ENCODE data around the gene GLB1L2. TPM values are rescaled to one million over a fixed set of nuclear protein-coding genes. Genes with fewer than 3 reads are reported as not detected.

The GLB1L2 gene
- polyA plus RNA-seq, 1 of the 3 experiments (the other 2 are of a cell fraction): 3.4 TPM

DNA sequence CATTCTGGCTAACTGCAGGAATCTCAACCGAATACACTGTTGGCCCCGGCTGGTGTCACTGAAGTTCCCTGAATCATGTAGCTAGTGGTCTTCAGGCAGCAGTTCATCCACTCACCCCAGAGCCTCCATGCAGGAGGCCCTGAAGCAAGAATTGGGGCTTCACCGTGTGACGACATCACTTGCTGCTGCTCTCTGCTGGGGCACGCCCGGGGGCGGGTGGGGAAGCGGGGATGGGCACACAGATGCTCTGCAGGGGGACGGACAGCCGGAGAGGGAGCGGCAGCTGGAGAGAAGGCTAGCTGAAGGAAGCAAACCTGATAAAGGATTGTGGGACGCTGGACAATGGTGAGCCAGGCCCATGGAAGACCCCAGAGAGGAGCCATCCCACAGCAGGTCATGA lies 63.2 kb downstream of the GLB1L2 start:
- Histone ChIP-seq H3K9me3 (no peaks in the 10 kb centered on the region), H3K4me2 (no peak overlapping the region), H3F3A (replicated peaks; ENCODE audit: insufficient read depth) (no peaks in the 10 kb centered on the region), H3K27ac (ENCODE audit: low read depth in 2 of 2, low read length in 1 of 2) (no peak overlapping the region), H3K4me1 (ENCODE audit: control insufficient read depth in 1 of 2, insufficient read depth in 2 of 2, low read depth in 1 of 2, low read length in 1 of 2) (peaks cover 0 to 19% of the 10 kb centered on the region in 2 experiments; a peak in 1 of 4 replicates), H3K4me3 (ENCODE audit: low read depth in 2 of 2, low read length in 1 of 2) (no peak overlapping the region), H2AFZ (ENCODE audit: low read depth) (no peak overlapping the region), H3K9ac (no peak overlapping the region), H3K79me2 (ENCODE audit: insufficient read depth) (no peaks in the 10 kb centered on the region), H3K36me3 (replicated peaks in 1 of 2; ENCODE audit: control insufficient read depth in 1 of 2, insufficient read depth in 2 of 2, low read length in 1 of 2) (no peaks in the 10 kb centered on the region), H4K20me1 (ENCODE audit: insufficient read depth) (no peaks in the 10 kb centered on the region), H3K27me3 (ENCODE audit: insufficient read depth) (no peaks in the 10 kb centered on the region), H3K9me2 (no peaks in the 10 kb centered on the region)
- WGBS (ENCODE audit: low lambda C conversion rate): 68% methylated on average over 11 of the region's 12 CpGs
- POLR2A ChIA-PET: no interaction called here
- DNase-seq: no peak
- CTCF ChIA-PET: interaction anchor here (1.2 to 1.5 kb wide), 2 partner anchors 15 to 94 kb away, joined by 3 to 6 read pairs; no protein-coding TSS in a partner anchor
- TF ChIP-seq, protein P1, sequence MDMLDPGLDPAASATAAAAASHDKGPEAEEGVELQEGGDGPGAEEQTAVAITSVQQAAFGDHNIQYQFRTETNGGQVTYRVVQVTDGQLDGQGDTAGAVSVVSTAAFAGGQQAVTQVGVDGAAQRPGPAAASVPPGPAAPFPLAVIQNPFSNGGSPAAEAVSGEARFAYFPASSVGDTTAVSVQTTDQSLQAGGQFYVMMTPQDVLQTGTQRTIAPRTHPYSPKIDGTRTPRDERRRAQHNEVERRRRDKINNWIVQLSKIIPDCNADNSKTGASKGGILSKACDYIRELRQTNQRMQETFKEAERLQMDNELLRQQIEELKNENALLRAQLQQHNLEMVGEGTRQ (IDR thresholded peaks at IDR 0.05; ENCODE audit: borderline replicate concordance, low read depth, low read length): no peak
- TF ChIP-seq CTCF (IDR thresholded peaks at IDR 0.05): no peak
- TF ChIP-seq, protein P2, sequence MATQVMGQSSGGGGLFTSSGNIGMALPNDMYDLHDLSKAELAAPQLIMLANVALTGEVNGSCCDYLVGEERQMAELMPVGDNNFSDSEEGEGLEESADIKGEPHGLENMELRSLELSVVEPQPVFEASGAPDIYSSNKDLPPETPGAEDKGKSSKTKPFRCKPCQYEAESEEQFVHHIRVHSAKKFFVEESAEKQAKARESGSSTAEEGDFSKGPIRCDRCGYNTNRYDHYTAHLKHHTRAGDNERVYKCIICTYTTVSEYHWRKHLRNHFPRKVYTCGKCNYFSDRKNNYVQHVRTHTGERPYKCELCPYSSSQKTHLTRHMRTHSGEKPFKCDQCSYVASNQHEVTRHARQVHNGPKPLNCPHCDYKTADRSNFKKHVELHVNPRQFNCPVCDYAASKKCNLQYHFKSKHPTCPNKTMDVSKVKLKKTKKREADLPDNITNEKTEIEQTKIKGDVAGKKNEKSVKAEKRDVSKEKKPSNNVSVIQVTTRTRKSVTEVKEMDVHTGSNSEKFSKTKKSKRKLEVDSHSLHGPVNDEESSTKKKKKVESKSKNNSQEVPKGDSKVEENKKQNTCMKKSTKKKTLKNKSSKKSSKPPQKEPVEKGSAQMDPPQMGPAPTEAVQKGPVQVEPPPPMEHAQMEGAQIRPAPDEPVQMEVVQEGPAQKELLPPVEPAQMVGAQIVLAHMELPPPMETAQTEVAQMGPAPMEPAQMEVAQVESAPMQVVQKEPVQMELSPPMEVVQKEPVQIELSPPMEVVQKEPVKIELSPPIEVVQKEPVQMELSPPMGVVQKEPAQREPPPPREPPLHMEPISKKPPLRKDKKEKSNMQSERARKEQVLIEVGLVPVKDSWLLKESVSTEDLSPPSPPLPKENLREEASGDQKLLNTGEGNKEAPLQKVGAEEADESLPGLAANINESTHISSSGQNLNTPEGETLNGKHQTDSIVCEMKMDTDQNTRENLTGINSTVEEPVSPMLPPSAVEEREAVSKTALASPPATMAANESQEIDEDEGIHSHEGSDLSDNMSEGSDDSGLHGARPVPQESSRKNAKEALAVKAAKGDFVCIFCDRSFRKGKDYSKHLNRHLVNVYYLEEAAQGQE (IDR thresholded peaks at IDR 0.05; ENCODE audit: low read depth, low read length): no peak
- no peak for TF ChIP-seq RXRA (IDR thresholded peaks at IDR 0.05; ENCODE audit: borderline replicate concordance, low read depth)
- no peak for TF ChIP-seq TAF1 (IDR thresholded peaks at IDR 0.05; ENCODE audit: borderline replicate concordance, low read depth, low read length)
- TF ChIP-seq, protein P3, sequence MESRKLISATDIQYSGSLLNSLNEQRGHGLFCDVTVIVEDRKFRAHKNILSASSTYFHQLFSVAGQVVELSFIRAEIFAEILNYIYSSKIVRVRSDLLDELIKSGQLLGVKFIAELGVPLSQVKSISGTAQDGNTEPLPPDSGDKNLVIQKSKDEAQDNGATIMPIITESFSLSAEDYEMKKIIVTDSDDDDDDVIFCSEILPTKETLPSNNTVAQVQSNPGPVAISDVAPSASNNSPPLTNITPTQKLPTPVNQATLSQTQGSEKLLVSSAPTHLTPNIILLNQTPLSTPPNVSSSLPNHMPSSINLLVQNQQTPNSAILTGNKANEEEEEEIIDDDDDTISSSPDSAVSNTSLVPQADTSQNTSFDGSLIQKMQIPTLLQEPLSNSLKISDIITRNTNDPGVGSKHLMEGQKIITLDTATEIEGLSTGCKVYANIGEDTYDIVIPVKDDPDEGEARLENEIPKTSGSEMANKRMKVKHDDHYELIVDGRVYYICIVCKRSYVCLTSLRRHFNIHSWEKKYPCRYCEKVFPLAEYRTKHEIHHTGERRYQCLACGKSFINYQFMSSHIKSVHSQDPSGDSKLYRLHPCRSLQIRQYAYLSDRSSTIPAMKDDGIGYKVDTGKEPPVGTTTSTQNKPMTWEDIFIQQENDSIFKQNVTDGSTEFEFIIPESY (IDR thresholded peaks at IDR 0.05; ENCODE audit: borderline replicate concordance, low read depth): no peak
- no peak for TF ChIP-seq GABPA (IDR thresholded peaks at IDR 0.05; ENCODE audit: low read depth)
- TF ChIP-seq, protein P4, sequence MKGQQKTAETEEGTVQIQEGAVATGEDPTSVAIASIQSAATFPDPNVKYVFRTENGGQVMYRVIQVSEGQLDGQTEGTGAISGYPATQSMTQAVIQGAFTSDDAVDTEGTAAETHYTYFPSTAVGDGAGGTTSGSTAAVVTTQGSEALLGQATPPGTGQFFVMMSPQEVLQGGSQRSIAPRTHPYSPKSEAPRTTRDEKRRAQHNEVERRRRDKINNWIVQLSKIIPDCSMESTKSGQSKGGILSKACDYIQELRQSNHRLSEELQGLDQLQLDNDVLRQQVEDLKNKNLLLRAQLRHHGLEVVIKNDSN (IDR thresholded peaks at IDR 0.05; ENCODE audit: borderline replicate concordance, low read depth): no peak
- TF ChIP-seq NFIC (IDR thresholded peaks at IDR 0.05; ENCODE audit: borderline replicate concordance): no peak
- TF ChIP-seq SMC3 (IDR thresholded peaks at IDR 0.05; ENCODE audit: low read depth, low read length): no peak
- no peak for TF ChIP-seq EP300 (IDR thresholded peaks at IDR 0.05; ENCODE audit: borderline replicate concordance in 1 of 2, low read depth in 1 of 2, low read length in 1 of 2)
- TF ChIP-seq JUND (IDR thresholded peaks at IDR 0.05): no peak
- no peak for TF ChIP-seq RFX5 (IDR thresholded peaks at IDR 0.05; ENCODE audit: low read length)
- TF ChIP-seq TCF12 (IDR thresholded peaks at IDR 0.05): no peak
- TF ChIP-seq FOSL2 (IDR thresholded peaks at IDR 0.05; ENCODE audit: borderline replicate concordance, low read depth): no peak
- no peak for TF ChIP-seq CHD2 (IDR thresholded peaks at IDR 0.05; ENCODE audit: low read length, partially characterized antibody)
